Hepatocyte (in vitro differentiated cells): ENCODE data around the gene ASB15.
"Not testable (repeated sequence)": the region's sequence is repeated elsewhere in the genome, so short reads cannot be mapped to it uniquely, and the experiment has no call there.

Experiments used
- EZH2 ChIP-seq: fragments of 200-600 bp; sonication (generic); IDR thresholded peaks from 2 replicates; pipeline ENCODE4 v1.6.1; 2016; ENCODE audit warnings: antibody characterized with exemption, mild to moderate bottlenecking, borderline replicate concordance
- TF ChIP-seq, protein P1 (sequence below): fragments of 200-600 bp; sonication (generic); IDR thresholded peaks from 2 replicates; pipeline ENCODE4 v1.5.1; 2016; ENCODE audit warnings: antibody characterized with exemption, mild to moderate bottlenecking; ENCODE audit not compliant: poor library complexity

DNA sequence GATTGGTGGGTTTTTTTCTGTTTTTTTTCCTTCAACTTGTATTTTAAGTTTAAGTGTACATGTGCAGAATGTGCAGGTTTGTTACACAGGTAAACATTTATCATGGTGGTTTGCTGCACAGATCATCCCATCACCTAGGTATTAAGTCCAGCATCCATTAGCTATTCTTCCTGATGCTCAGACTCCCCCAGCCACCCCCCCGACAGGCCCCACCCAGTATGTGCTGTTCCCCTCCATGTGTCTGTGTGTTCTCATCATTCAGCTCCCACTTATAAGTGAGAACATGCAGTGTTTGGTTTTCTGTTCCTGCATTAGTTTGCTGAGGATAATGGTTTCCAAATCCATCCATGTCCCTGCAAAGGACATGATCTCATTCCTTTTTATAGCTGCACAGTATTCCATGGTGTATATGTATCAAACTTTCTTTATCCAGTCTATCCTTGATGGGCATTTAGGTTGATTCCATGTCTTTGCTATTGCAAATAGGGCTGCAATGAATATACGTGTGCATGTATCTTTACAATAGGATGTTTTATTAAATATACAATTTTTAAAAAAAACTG, 32.5 kb downstream of the ASB15 start:
- TF ChIP-seq, protein P1, sequence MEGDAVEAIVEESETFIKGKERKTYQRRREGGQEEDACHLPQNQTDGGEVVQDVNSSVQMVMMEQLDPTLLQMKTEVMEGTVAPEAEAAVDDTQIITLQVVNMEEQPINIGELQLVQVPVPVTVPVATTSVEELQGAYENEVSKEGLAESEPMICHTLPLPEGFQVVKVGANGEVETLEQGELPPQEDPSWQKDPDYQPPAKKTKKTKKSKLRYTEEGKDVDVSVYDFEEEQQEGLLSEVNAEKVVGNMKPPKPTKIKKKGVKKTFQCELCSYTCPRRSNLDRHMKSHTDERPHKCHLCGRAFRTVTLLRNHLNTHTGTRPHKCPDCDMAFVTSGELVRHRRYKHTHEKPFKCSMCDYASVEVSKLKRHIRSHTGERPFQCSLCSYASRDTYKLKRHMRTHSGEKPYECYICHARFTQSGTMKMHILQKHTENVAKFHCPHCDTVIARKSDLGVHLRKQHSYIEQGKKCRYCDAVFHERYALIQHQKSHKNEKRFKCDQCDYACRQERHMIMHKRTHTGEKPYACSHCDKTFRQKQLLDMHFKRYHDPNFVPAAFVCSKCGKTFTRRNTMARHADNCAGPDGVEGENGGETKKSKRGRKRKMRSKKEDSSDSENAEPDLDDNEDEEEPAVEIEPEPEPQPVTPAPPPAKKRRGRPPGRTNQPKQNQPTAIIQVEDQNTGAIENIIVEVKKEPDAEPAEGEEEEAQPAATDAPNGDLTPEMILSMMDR, result not testable (repeated sequence)
- TF ChIP-seq EZH2, result not testable (repeated sequence)
